NCI-H526 (cell line): ENCODE measurements around the gene YOD1.

ENCODE experiments used
- DNase-seq, 2 experiments: peaks; one replicate each; lab custom pipeline; 2025; lab: John Stamatoyannopoulos, UW

Gene YOD1

DNA sequence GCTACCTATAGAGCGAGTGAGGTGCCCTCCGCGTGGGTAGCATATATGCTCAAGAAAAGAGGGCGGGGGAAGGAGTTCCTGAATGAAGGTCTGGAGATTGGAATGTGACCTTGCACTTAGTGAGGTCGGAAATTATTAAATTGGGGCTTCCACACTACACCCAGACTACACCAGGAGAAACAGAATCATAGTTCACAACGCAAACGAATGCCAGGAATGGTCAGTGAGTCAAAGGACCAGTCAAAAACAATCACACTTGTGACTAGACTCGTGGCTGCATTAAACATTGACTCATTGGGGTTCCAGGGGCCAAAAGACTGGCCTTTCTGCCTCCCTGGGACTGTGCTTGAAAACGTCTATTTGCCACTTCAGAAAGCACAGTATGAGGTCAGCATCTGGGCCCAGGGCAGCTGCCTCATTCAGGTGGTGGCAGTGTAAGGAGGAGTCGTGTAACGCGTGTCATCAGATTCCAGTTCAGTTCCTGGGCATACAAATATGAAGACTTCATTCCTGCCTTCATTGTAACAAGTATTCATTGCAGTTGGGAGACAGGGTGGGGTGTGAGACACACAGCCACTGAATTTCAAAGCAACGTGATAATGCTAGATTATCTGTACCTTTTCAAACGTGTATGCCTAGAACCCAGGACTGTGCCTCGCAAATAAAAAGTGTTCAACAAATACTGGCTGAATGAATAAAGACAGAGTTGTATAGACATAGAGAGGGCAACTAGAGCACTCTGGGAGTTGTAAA is at the start of gene YOD1:
TSS of gene YOD1 (minus strand) at position 18 of the 753 bp plus-strand sequence. CDS start 178 bp downstream, outside the sequence.
- DNase-seq = no peak

DNA sequence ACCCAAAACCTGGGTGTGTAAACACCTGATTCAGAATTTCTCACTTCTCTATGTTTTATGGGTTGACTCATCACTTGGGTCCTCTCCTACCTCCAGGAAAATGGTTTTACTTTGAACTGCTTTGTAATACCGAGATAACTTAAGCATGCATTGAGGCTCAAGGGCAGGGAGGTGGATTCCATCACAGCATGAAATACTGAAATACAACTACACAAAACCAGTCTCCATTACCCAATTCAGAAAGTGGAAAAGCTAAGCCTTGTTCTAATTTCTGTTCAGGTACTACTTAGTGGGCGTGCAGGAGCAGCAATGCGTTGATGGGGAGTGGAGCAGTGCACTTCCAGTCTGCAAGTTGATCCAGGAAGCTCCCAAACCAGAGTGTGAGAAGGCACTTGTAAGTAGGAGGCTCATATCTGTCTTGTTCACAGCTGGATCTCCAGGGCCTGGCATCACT is 46.9 kb upstream of the YOD1 start:
- no peak for DNase-seq

DNA sequence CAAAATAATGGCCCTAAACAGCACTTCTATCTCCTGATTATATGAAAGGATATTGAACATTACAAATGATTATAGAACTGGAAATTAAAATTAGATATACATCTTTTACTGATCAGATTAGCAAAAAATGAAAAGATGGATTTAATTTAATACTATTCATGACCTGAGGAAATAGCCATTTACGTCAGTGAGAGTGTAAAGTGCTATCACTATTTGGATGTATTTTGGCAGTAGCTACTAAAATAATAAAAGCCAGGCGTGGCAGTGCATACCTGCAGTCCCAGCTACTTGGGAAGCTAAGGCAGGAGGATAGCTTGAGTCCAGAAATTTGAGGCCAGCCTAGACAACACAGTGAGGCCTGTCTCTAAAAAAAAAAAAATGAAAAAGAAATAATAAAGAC is 42.9 kb upstream of the YOD1 start:
- DNase-seq = no peak

DNA sequence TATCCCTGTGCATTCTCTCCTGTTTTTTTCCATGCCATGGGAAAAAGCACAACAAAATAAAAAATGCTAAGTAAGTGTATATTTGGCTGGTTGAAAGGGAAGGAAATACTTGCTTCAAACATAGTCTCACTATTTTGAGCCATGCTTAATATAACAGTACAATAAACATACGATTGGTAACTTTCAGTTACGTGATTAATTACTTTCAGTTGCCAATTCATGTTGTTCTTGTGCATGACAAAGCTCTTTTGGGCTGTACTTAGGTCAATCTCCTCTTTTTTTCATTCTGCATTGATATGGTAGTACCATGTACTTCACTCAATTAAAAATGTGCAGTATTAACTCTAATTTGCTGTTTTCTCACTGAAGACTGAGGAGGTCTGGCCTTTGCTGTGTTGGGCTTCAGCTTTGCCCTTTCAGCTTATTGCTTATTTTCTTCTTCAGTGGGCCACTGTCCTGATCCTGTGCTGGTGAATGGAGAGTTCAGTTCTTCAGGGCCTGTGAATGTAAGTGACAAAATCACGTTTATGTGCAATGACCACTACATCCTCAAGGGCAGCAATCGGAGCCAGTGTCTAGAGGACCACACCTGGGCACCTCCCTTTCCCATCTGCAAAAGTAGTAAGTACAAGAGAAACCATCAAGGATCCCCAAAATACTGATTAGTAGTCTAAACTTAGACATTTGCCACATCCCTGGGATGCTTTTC is 40.3 kb upstream of the YOD1 start:
- no peak for DNase-seq

DNA sequence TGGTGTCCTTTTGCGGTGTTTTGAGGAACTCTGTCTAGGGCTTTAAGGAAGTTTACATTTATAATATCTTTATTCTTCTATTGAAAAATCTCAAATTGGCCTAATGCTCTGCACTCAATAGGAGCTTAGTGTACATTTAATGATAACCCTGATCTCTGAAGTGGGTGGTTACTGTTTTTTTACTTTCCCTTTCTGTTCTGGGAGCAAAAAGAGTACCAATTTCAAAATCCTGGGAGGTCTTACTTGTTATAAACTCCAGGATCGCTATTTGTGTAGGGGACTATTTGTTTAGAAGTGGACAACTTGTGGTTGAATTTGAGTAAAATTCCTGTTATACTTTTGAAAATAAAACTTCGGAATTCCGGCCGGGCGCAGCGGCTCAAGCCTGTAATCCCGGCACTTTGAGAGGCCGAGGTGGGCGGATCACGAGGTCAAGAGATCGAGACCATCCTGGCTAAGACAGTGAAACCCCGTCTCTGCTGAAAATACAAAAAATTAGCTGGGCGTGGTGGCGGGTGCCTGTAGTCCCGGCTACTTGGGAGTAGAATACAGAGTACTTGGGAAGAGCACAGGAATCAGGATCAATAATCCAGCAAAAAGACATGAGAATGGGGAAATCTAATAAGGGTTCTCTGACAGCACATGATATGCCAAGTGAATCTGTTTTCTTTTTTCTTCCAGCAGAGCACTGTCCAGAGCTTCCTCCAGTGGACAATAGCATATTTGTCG is 38.8 kb upstream of the YOD1 start:
- no peak for DNase-seq

DNA sequence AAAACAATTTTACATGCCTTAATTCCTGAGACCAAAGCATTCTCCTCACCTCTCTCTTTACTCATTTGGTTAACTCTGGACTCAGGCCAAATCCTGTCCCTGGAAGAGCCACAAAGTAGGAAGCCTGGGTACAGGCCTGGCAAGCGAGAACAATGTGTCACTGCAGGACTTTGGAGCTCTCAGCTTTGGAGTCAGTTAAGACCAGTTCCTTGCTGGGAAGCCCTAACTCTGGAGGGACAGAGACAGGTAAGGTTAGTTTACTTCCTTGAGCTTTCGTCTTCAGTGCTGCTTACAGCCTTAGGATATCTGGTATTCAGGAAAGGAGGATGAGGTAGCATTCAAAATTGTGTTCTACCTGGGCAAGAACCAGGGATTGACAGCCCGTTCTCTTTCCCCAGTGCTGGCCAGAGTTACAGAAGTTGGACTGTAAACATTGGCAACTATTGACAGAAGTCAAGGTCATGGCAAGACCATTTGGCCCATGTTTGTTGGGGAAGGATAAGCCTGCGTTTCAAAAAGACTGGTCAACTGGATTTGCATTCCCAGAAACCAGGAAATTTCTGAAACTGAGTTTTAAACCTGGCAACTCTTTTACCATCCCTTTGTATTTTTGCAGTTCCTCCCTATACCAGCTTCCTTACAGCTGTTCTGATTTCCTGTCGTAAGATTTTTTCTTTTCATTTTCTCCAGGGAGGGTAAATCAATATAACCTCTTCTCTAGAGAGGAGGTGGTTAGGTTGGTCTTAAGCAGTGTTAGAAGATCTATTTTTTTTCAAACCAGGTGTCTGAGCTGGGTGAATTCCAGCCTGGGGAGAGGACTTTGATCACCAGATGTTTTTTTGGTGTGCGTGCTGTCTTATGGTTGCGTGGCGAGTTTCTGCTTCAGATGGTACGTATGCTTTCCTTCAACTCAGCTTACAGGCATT is 38.0 kb upstream of the YOD1 start, which contains the start of gene C4BPB:
TSS of gene C4BPB (plus strand) at position 160 of the 926 bp plus-strand sequence. CDS start at position 832, 672 bp downstream.
- no peak for DNase-seq

DNA sequence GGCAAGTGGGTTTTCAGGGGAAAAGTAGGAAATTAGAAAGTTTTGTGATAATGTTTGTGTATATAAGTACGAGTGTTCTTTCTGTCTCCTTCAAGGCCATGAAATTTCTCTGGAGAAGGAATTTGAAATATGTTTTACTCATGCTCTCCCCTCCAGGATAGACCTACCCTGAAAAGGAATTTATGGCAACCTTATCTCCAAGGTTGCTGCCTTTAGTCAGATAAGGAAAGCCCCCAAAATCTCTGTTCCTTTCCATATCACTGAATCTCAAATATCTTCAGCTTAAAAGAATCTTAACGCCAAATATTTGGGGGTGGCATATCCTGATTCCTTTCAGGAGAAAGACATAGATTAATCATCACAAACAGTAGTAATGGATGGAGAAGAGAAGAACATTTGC is 37.2 kb upstream of the YOD1 start:
- no peak for DNase-seq

DNA sequence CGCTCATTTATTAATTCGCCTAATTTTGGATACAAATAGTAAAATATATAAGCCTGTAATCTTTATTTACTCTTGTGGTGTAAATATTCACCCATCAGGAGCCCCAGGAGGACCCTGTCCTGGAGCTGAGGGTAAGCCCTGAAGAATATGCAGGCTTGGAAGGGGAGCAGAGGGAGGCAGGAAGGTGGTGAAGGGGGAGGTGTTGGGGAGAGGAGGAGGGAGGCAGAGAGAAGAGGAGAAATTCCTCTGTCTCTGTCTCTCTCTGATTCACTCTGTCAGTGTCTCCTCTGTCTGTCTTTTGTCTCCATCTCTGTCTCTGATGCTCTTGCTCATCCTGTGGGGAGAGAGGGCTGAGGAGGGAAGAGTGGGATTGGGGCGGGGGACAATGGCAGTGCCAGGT is 34.9 kb upstream of the YOD1 start:
- no peak for DNase-seq

DNA sequence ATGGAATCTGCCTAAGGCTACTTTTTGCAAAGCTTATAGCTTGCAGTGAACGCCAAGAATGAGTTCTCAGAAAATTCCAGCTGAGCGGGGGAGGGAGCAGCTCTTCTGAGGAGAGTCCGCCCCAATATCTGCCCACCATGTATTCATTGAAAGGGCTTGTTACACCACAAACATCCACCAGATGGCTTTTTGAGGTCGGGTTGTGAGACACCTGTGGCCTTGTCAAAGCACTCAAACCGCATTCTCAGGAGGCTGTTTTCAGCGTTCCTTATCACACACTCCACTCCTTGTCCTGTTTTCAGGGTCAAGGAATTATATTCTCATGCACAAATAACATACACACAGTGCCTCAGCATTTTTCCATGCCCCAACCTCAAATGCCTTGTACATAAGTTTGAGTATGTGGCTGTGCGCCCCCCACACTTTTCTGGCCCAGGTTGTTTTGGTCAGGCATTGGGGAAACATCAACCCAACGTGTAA is 33.7 kb upstream of the YOD1 start:
- DNase-seq = peak; percentile 45 to 64

DNA sequence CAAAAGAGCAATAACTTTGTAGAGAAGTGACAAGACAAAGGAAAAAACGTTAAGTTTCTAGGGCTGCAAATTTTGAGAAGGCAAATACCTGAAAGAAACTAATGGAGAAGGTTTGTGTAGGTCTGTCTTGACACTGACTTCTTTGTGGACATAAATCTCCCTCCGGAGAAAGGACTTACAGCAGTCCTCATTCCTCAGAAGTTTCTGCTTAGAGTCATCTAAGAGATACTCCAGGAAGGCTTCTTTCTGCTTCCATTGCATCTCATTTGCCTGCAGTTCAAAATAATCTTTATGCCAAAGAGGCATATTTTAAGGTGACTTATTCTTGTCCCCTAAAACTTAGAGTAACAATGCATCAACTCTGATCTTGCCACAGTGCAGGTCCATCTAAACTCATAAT is 33.2 kb upstream of the YOD1 start:
- no peak for DNase-seq

DNA sequence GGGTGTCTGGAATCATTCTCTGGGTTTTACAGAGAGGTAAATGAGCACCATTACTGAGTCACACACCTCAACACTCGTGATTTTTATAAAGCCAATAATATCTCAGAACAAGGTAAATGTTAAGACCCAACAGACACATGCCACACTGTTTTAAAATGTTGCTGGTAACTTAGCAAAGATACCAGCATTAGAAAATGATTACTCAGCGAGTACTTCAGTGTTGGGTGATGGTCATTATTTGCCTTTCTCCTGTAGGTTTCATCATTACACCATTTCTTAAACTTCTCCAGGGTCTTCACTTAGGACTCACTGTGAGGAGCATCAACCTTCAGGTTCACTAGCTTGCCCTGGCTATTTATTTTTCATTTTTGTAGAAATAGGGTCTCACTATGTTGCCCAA is 30.8 kb upstream of the YOD1 start:
- no peak for DNase-seq

DNA sequence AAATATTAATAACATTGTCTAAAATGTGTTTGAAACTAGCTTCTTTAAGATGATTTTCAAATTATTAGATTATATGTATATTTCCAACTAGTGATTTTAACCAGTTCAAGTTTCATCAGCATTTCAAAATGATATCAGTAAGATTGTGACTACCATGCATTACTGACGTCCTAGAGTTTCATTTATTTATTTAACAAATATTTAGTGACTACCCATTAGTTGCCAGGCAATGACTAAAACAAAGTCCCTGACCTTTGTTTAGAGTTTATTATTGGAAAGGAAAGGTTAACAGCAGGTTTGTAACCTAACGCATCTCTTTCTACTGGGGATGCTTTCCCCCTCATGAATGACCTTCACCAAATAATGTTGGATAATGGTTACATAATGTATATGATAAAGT is 30.1 kb upstream of the YOD1 start:
- DNase-seq = no peak

DNA sequence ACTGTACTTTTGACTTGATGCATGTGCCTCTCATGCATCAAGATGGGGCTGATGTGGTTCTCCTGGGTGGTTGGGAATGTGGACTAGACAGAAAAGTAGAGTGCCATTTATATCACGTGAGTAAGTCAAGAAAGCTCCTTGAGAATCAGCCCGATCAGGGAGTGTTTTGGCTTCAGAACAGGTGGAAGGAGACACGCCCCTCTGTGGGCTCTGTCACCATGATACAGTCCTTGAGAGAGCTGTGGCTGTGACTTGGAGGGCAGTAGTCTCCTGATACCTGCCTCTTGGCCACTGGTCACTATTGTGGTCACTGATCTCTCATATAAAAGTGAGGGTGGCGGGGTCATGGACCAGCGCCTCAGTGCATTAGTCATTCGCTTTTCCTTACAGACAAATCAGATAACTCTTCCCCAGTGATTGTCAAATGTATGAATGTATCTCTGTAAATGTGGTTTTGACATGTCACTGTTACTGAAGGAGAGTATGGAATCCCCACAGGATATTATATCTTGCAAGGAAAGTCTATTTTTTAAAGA is 28.8 kb upstream of the YOD1 start:
- DNase-seq = no peak

DNA sequence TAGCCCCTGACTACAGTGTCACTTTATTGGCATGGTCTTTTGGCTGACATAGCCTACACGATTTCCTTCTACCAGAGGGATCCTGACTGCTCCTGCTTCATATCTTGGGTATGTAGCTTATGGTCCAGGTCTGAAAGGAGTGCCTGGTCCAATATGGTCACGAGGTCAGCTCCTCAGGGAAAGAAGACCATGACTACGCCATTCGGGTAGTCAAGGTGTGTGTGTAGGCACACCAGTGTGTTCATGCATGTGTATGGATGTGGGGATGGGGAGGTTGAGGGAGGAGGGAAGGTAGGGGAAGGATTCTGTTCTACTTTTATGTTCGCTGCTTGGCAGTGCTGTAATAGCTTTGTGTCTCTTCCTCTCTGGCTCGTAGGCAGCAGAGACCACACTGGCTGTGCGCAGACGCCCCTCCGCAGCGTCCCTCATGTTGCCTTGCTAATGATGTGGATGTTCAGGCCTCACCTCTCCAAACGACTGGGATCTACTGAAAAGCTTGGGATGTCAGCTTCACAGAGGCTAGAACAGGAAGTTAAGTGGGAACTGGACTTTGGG is 27.6 kb upstream of the YOD1 start:
- no peak for DNase-seq

DNA sequence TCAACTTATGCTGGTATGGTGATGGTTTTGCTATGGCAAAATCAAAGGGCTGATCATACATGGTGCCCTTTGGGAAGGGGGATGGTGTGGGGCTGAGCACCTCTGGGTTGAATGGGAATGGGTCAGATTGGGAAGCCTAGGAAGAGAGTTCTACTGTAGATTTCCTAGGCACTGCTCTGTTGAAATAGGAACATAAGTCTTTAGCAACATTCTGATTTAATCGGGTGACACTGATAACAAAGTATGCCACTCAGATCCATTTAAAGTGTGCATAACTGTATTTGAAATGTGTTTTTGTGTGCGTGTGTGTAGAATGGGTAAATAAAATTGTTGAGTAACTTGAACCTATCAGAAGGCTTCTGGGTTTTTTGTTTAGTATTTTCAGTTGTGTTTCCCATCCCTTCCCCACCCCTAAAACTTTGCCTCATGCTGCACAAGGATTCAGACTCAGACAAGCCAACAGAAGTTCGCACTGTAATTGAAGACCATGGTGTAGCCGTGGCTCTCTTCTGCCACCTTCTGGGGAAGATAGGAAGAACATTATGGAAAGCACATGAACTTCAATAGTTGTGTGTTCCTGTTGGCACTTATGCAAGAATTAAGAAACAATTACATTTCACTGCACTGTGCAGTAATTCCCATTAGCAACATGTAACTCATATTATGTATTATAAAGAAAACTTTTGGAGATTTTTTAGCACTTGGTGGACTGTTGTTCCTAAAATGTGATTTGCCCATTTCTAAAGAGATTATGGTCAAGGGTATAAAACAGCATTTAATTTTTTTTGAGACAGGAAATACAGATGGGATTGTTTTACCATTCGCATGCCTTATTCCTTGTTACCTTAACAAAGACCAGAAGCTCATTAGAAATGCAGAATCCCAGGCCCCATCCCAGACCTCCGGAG is 26.7 kb upstream of the YOD1 start:
- DNase-seq = peak; percentile 16 to 63

DNA sequence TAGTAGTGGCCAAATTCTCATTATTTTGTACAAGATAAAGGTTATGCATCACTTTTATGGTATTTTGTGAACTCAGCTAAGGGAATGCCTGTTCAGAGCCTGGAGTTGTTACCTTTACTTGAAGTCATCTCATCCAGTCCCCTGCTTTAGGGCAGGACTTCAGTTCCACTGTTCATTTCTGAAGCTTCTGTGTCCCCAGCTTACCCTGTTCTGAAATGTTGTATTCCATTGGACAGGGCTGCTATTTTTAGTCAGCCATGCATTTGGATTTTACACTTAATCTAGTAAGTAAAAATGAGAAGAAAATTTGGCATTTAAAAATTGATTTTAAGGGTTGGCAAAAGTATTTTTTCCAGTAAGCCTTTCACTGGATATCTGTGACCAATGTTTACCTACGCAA is 26.0 kb upstream of the YOD1 start:
- DNase-seq = no peak

DNA sequence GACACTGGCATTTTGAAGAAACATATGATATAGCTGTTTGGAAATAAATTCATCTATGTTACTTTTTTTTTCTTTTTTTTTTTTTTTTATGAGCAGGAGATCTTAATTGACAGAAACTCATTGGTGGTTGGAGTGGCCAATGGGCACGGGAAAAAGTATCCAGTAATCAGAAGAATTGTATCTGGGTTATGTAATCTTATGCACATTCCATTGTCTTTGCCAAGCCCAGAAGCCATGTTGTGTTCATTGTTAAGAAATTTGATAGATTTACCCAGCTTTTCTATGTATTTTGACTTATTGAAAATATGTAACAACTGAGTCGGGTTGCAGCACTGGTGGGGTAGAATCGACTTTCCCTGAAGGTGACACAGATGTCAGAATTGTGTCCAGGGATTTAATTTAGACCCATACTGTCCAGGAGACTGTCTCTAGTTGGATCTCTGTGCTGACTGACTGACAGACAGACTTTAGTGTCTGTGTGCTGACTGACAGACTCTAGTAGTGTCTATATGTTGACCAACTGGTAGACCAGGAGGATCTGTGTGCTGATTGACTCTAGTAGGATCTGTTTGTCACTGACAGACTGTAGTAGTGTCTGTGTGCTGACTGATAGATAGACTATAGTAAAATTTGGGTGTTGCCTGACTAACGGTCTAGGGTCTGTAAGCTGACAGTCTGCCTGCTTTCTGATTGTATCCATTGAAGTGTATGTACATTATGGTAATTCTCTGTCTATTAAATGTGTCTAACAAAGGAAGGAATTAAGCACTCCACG is 25.4 kb upstream of the YOD1 start:
- DNase-seq = no peak

DNA sequence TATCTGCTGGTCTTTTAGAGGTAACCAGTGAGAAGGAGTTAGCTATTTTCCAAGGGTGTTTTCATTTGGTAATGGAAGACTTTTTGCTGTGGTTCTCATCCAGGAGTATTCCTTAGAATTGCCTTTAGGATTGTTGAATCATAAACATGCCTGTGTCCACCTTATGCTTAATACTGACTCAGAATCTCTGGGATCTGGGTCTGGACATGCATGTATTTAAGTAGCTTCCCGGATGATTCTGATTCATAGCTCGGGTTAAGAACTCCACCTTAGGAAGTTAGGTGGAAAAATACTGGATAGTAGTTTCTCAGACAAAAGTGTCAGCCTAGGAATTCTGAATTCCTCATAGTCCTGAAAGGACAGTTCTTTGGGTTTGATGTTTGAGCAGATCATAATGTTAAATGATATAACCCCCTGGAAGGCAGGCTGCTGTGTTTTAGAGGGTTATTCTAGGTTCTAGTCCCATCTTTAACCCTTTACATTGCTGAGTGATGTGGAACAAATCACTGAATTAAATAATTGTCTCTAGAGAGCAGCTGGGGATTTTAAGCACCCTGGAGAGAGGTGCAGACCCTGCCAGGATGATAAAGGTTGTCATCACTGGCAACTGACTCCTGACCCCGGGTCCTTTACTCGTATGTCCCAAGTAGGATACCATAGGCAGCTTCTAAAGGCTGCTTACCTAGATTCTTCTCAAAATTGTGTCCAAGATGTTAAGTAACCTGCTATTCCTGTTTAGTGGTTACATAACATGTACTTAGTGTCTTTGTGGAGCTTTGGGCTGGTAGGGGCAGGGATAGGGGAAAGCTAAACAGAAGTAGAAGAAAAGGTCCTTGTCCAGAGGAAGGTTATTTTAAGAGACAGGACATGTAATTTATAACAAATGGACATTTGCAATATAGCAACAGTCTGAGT is 23.2 kb upstream of the YOD1 start:
- no peak for DNase-seq
